HepG2 (cell line): Measurements from ENCODE around the gene ZG16B. TPM values are rescaled to one million over a fixed set of nuclear protein-coding genes. Genes with fewer than 3 reads are reported as not detected.

Experiments used
- ATAC-seq: fragments of 200-7000 bp; cut with Tn5 transposase; 3 replicates; pipeline ENCODE4 v1.9.1; 2020; ENCODE audit warnings: mild to moderate bottlenecking, moderate library complexity
- BruUV-seq: library from RNA; stranded (reverse); fragments of 400-500 nt; replicated peaks from 2 replicates; lab custom pipeline; 2021; lab: Mats Ljungman, UMichigan
- CTCF ChIA-PET: fragments of 300-600 bp; formaldehyde crosslinking; extraction: SDS; loops from one replicate; lab custom pipeline; 2021; ENCODE audit warnings: low total read pairs, inconsistent platforms, low intra/inter-chr PET ratio; lab: Yijun Ruan, JAX
- POLR2A ChIA-PET: fragments of 350-600 bp; sonication (Branson Sonifier 250); formaldehyde crosslinking; loops from one replicate; lab custom pipeline; 2020; ENCODE audit warnings: antibody characterized with exemption, inconsistent platforms; lab: Yijun Ruan, JAX
- DNase-seq: peaks from one replicate; pipeline ENCODE4 v3.0.0-alpha.2; 2015; ENCODE audit warnings: low spot score
- FAIRE-seq: peaks from 3 replicates; lab custom pipeline; 2011; peaks lifted over from hg19 to GRCh38; lab: Jason Lieb, UNC
- H2AFZ ChIP-seq: one replicate; pipeline ENCODE4 v1.6.1; 2011; ENCODE audit warnings: low read length, inconsistent platforms
- H3K27ac ChIP-seq: fragments of 300-600 bp; 3 replicates; pipeline ENCODE4 v1.8.0; 2011; ENCODE audit warnings: mixed run types, mild to moderate bottlenecking, mixed read lengths, low read length, inconsistent platforms; ENCODE audit not compliant: insufficient read depth; ENCODE audit errors: extremely low read length
- H3K27me3 ChIP-seq, 2 experiments: fragments of 200-600 bp in 1 of 2; 2 replicates in 1 of 2; 3 replicates in 1 of 2; pipeline versions ENCODE4 v1.6.0 to v1.8.0; 2011; ENCODE audit warnings: low read length in 2 of 2, mild to moderate bottlenecking in 2 of 2, moderate library complexity in 2 of 2, inconsistent platforms in 1 of 2; ENCODE audit not compliant: insufficient read depth in 2 of 2, control insufficient read depth in 1 of 2
- H3K36me3 ChIP-seq, 2 experiments: fragments of 200-600 bp in 1 of 2; replicated peaks in 1 of 2; 2 replicates in 1 of 2; 3 replicates in 1 of 2; pipeline versions ENCODE4 v1.5.1 to v1.8.0; 2011; ENCODE audit warnings: low read length in 2 of 2, inconsistent platforms in 1 of 2; ENCODE audit not compliant: insufficient read depth in 2 of 2, control insufficient read depth in 1 of 2
- H3K4me1 ChIP-seq: 2 replicates; pipeline ENCODE4 v1.5.1; 2012; ENCODE audit warnings: low read length, inconsistent platforms; ENCODE audit not compliant: insufficient read depth
- H3K4me2 ChIP-seq: 2 replicates; pipeline ENCODE4 v1.6.0; 2011; ENCODE audit warnings: low read depth, low read length, inconsistent platforms
- H3K4me3 ChIP-seq, 3 experiments: fragments of 200-600 bp in 1 of 3; sonication (generic), shearing (Covaris generic) in 1 of 3; replicated peaks in 1 of 3; 2 replicates each; pipeline ENCODE4 v1.5.1; 2011 to 2016; ENCODE audit warnings: low read length in 3 of 3, inconsistent platforms in 2 of 3, low read depth in 2 of 3, mild to moderate bottlenecking in 2 of 3, control low read depth in 1 of 3, mixed read lengths in 1 of 3; ENCODE audit not compliant: insufficient read depth in 1 of 3
- H3K79me2 ChIP-seq: one replicate; pipeline ENCODE4 v1.6.1; 2011; ENCODE audit warnings: low read length, inconsistent platforms; ENCODE audit not compliant: insufficient read depth
- H3K9ac ChIP-seq: 2 replicates; pipeline ENCODE4 v1.6.0; 2011; ENCODE audit warnings: mild to moderate bottlenecking, low read depth, low read length, inconsistent platforms; ENCODE audit not compliant: insufficient read depth
- H3K9me3 ChIP-seq: 2 replicates; pipeline ENCODE4 v1.5.1; 2012; ENCODE audit warnings: mild to moderate bottlenecking, low read length
- H4K20me1 ChIP-seq: 2 replicates; pipeline ENCODE4 v1.6.0; 2011; ENCODE audit warnings: inconsistent platforms, mild to moderate bottlenecking, low read length, moderate library complexity; ENCODE audit not compliant: insufficient read depth
- AGO2 ChIP-seq: fragments of 200-400 bp; formaldehyde crosslinking; optimal IDR thresholded peaks from 2 replicates; pipeline ENCODE3; 2017; ENCODE audit warnings: mild to moderate bottlenecking, low read depth, low read length, moderate library complexity
- EEA1 ChIP-seq: sonication (generic); formaldehyde crosslinking; IDR thresholded peaks from 2 replicates; pipeline ENCODE4 v1.5.1; 2020; ENCODE audit warnings: mild to moderate bottlenecking, missing genetic modification reagents, borderline replicate concordance
- HNRNPH1 ChIP-seq: fragments of 200-400 bp; formaldehyde crosslinking; optimal IDR thresholded peaks from 2 replicates; pipeline ENCODE3; 2017; ENCODE audit warnings: mild to moderate bottlenecking, low read depth, low read length
- KDM6A ChIP-seq: IDR thresholded peaks from 2 replicates; pipeline ENCODE4 v1.6.1; 2016; ENCODE audit warnings: low read depth
- NCOA2 ChIP-seq: sonication (generic); formaldehyde crosslinking; IDR thresholded peaks from 2 replicates; pipeline ENCODE4 v1.8.0; 2022; ENCODE audit warnings: inconsistent platforms
- NKX3-1 ChIP-seq: sonication (generic); formaldehyde crosslinking; IDR thresholded peaks from 2 replicates; pipeline ENCODE4 v1.5.0; 2020; ENCODE audit warnings: missing genetic modification reagents
- PHB2 ChIP-seq: fragments of 450-650 bp; IDR thresholded peaks from 2 replicates; pipeline ENCODE4 v1.6.1; 2018; ENCODE audit not compliant: partially characterized antibody
- PHF20 ChIP-seq: sonication (generic); formaldehyde crosslinking; IDR thresholded peaks from 2 replicates; pipeline ENCODE4 v1.5.0; 2020; ENCODE audit warnings: mild to moderate bottlenecking, missing genetic modification reagents
- REL ChIP-seq: sonication (generic); formaldehyde crosslinking; conservative IDR thresholded peaks from 2 replicates; pipeline ENCODE4 v1.8.0; 2022; ENCODE audit warnings: mild to moderate bottlenecking, missing genetic modification reagents, moderate library complexity
- RERE ChIP-seq: IDR thresholded peaks from 2 replicates; pipeline ENCODE4 v1.6.1; 2016; ENCODE audit warnings: low read depth, missing genetic modification reagents, missing compliant biosample characterization
- SOX6 ChIP-seq, 2 experiments: fragments of 450-650 bp in 1 of 2; sonication (generic) in 1 of 2; formaldehyde crosslinking in 1 of 2; IDR thresholded peaks; 2 replicates each; pipeline versions ENCODE4 v1.4.0 to v1.6.1; 2017 to 2020; ENCODE audit warnings: antibody characterized with exemption in 1 of 2, mild to moderate bottlenecking in 1 of 2, missing genetic modification reagents in 1 of 2
- UBTF ChIP-seq: sonication (generic); formaldehyde crosslinking; IDR thresholded peaks from 2 replicates; pipeline ENCODE4 v1.4.0; 2020; ENCODE audit warnings: mild to moderate bottlenecking, missing genetic modification reagents
- XRCC5 ChIP-seq: fragments of 200-400 bp; formaldehyde crosslinking; optimal IDR thresholded peaks from 2 replicates; pipeline ENCODE3; 2017; ENCODE audit warnings: mild to moderate bottlenecking, low read length
- ZBTB3 ChIP-seq: sonication (generic); formaldehyde crosslinking; IDR thresholded peaks from 2 replicates; pipeline ENCODE4 v1.4.0; 2020; ENCODE audit warnings: low read depth, mild to moderate bottlenecking, moderate library complexity, missing genetic modification reagents, borderline replicate concordance
- ZNF337 ChIP-seq: sonication (generic); formaldehyde crosslinking; IDR thresholded peaks from 2 replicates; pipeline ENCODE4 v1.5.1; 2020; ENCODE audit warnings: missing genetic modification reagents, low read depth, mild to moderate bottlenecking, borderline replicate concordance
- ZNF562 ChIP-seq: sonication (generic); formaldehyde crosslinking; IDR thresholded peaks from 2 replicates; pipeline ENCODE4 v1.8.0; 2022; ENCODE audit warnings: missing genetic modification reagents, borderline replicate concordance
- ZNF616 ChIP-seq: sonication (generic); formaldehyde crosslinking; IDR thresholded peaks from 2 replicates; pipeline ENCODE4 v1.5.0; 2020; ENCODE audit warnings: low read depth, mild to moderate bottlenecking, missing genetic modification reagents
- ZSCAN22 ChIP-seq: sonication (generic); formaldehyde crosslinking; IDR thresholded peaks from 2 replicates; pipeline ENCODE4 v1.4.0; 2020; ENCODE audit warnings: mild to moderate bottlenecking, missing genetic modification reagents
- WGBS: methylation state at CpG from one replicate; pipeline ENCODE4 v1.1.6; 2017; ENCODE audit warnings: low lambda C conversion rate; 5-methylcytosine and 5-hydroxymethylcytosine counted together
- in situ Hi-C: cut with HindIII; loops from 2 replicates; pipeline ENCODE4 v1.10.0; 2017; ENCODE audit warnings: low pct_unique_long_range_greater_than_20kb; ENCODE audit not compliant: extremely low pct_ligation_motif_present
- intact Hi-C: fragments of 100-400 bp; cut with micrococcal nuclease; formaldehyde crosslinking; loops from one replicate; pipeline ENCODE4 v1.10.0; 2022; ENCODE audit not compliant: unreplicated experiment
- polyA plus RNA-seq, 8 experiments: library from polyadenylated mRNA; depleted of rRNA in 3 of 8; stranded (reverse) in 7 of 8; unstranded in 1 of 8; fragments of >200 nt; fragmentation: Illumina TruSeq in 4 of 8; extraction: Trizol in 4 of 8; gene quantifications; 2 replicates each; pipeline versions ENCODE4 v1.2.1 to v1.2.3, GENCODE V29; 2011 to 2016; ENCODE audit warnings: low read depth in 4 of 8, missing spikeins in 1 of 8, mixed read lengths in 1 of 8; ENCODE audit not compliant: insufficient read depth in 1 of 8
- total RNA-seq, 5 experiments: library from RNA; depleted of rRNA; stranded (reverse); fragments of >200 nt; fragmentation: Illumina TruSeq; extraction: Trizol; gene quantifications; 2 replicates each; pipeline ENCODE4 v1.2.3, GENCODE V29; 2016; ENCODE audit warnings: low read depth in 1 of 5

The ZG16B gene
- total and polyA plus RNA-seq, 2 of the 13 experiments (the other 11 are each of a cell fraction or from before 2014, with no cell fraction given): 1.5 to 11.3 TPM

GRCh38 chr16:2820836-2821486, 9.1 kb upstream of the ZG16B start:
- Histone ChIP-seq H2AFZ (no peak overlapping the region), H3K27me3 (peaks cover 6 to 70% of the 10 kb centered on the region in 2 experiments), H3K9ac (no peak overlapping the region), H4K20me1 (no peaks in the 10 kb centered on the region), H3K36me3 (no peaks in the 10 kb centered on the region), H3K79me2 (no peaks in the 10 kb centered on the region), H3K9me3 (no peaks in the 10 kb centered on the region), H3K4me1 (peaks cover 16% of the 10 kb centered on the region), H3K27ac (no peak overlapping the region), H3K4me2 (no peak overlapping the region), H3K4me3 (no peak overlapping the region)
- no TSS peak for BruUV-seq
- ATAC-seq (no peak; the same call in 2 of the 3 replicates), DNase-seq (no peak), FAIRE-seq (no peak)
- 29% methylated on average over 8 of the region's 14 CpGs for WGBS
- ChIA-PET POLR2A (no interaction called here), CTCF (no interaction called here)
- in situ Hi-C loops: no loop called here
- intact Hi-C loops: no loop called here
- no peak for TF ChIP-seq RERE (CRISPR knock-in tag)
- no peak for TF ChIP-seq KDM6A
- TF ChIP-seq NCOA2 (CRISPR knock-in tag): no peak
- TF ChIP-seq ZNF616: no peak
- no peak for TF ChIP-seq PHB2
- no peak for TF ChIP-seq NKX3-1 (CRISPR knock-in tag)
- no peak for TF ChIP-seq ZBTB3 (CRISPR knock-in tag)
- no peak for TF ChIP-seq ZNF337
- TF ChIP-seq REL (CRISPR knock-in tag): no peak
- no peak for TF ChIP-seq SOX6 (IDR thresholded peaks at IDR 0.05)
- no peak for TF ChIP-seq SOX6 (CRISPR knock-in tag; IDR thresholded peaks at IDR 0.05)
- TF ChIP-seq ZNF562 (CRISPR knock-in tag): no peak
- TF ChIP-seq ZSCAN22 (CRISPR knock-in tag): no peak
- no peak for TF ChIP-seq PHF20 (CRISPR knock-in tag)
- no peak for TF ChIP-seq AGO2
- no peak for TF ChIP-seq EEA1 (CRISPR knock-in tag)
- no peak for TF ChIP-seq UBTF (CRISPR knock-in tag)
- no peak for TF ChIP-seq HNRNPH1
- no peak for TF ChIP-seq XRCC5
